Breast epithelium (tissue), 3 donors: Measurements from ENCODE around the gene ACOT13.

Source experiments
- POLR2A ChIP-seq: fragments of 450-650 bp; IDR thresholded peaks from one replicate; pipeline ENCODE4 v1.6.1; 2016; ENCODE audit warnings: antibody characterized with exemption, mild to moderate bottlenecking, moderate library complexity
- POLR2AphosphoS5 ChIP-seq, 3 donors: sonication (generic); formaldehyde crosslinking; IDR thresholded peaks; one replicate each; pipeline ENCODE4 v1.6.1; 2017; ENCODE audit warnings: antibody characterized with exemption in 3 of 3
- TF ChIP-seq, protein P1 (sequence below), 3 donors: fragments of 450-650 bp; IDR thresholded peaks; one replicate each; pipeline ENCODE4 v1.5.1; 2016 to 2017; ENCODE audit warnings: antibody characterized with exemption in 3 of 3, mild to moderate bottlenecking in 3 of 3, moderate library complexity in 3 of 3

DNA sequence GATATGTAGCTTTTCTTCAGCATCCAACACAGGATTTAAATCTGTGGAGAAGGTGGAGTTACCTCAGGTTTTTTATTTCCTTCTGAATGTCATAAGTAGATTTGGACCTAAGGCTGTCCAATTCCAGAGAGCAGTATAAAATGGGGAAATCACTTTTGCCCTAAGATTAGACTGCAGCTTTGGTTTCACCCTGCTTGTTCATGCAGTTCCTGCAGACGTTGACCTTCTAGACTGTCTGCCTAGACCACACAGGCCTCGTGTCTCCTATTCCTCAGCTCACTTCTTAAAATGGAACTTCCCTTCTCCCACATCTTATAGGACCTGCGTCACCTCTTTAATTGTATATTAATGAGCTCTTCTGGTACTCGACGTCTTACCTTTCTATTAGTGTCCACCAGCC, 78.0 kb downstream of the ACOT13 start:
- TF ChIP-seq, protein P1, sequence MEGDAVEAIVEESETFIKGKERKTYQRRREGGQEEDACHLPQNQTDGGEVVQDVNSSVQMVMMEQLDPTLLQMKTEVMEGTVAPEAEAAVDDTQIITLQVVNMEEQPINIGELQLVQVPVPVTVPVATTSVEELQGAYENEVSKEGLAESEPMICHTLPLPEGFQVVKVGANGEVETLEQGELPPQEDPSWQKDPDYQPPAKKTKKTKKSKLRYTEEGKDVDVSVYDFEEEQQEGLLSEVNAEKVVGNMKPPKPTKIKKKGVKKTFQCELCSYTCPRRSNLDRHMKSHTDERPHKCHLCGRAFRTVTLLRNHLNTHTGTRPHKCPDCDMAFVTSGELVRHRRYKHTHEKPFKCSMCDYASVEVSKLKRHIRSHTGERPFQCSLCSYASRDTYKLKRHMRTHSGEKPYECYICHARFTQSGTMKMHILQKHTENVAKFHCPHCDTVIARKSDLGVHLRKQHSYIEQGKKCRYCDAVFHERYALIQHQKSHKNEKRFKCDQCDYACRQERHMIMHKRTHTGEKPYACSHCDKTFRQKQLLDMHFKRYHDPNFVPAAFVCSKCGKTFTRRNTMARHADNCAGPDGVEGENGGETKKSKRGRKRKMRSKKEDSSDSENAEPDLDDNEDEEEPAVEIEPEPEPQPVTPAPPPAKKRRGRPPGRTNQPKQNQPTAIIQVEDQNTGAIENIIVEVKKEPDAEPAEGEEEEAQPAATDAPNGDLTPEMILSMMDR (IDR thresholded peaks at IDR 0.05), result no peak
- TF ChIP-seq POLR2AphosphoS5 (IDR thresholded peaks at IDR 0.05), result no peak
- no peak for TF ChIP-seq POLR2A
